ENCODE data around the gene TMEM81.

DNA sequence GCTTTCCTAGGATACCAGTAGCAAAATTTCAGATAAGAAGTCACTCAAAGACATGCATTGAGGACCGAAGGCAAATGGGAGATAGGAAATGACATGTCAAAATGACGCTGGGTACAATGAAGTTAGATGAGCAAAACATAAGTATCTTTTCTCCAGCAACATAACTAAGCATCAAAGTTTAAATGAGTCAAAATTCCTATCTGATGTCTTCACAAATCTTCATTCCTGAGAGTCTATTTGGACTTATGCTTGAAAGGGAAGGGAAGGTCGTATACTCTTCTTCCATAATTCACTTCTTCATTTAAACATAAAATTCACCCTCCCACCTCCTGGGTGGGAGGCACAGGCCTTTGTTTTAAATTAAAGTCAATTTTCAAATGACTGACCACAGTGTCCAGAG is 4.1 kb upstream of the TMEM81 start:
- TF ChIP-seq, protein P1, sequence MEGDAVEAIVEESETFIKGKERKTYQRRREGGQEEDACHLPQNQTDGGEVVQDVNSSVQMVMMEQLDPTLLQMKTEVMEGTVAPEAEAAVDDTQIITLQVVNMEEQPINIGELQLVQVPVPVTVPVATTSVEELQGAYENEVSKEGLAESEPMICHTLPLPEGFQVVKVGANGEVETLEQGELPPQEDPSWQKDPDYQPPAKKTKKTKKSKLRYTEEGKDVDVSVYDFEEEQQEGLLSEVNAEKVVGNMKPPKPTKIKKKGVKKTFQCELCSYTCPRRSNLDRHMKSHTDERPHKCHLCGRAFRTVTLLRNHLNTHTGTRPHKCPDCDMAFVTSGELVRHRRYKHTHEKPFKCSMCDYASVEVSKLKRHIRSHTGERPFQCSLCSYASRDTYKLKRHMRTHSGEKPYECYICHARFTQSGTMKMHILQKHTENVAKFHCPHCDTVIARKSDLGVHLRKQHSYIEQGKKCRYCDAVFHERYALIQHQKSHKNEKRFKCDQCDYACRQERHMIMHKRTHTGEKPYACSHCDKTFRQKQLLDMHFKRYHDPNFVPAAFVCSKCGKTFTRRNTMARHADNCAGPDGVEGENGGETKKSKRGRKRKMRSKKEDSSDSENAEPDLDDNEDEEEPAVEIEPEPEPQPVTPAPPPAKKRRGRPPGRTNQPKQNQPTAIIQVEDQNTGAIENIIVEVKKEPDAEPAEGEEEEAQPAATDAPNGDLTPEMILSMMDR (IDR thresholded peaks at IDR 0.05): no peak
- TF ChIP-seq POLR2A (IDR thresholded peaks at IDR 0.05): no peak
- no peak for TF ChIP-seq EP300 (IDR thresholded peaks at IDR 0.05; ENCODE audit: low read depth)
- TF ChIP-seq POLR2AphosphoS5 (IDR thresholded peaks at IDR 0.05): no peak
